Activated CD8-positive, alpha-beta T cell treated with anti-CD3 and anti-CD28 coated beads, Interleukin-2, amount 10 ng/mL, durations not matched to agents 7 days and 5 days (primary cell): ENCODE measurements around the gene MYO7B. TPM values are rescaled to one million over a fixed set of nuclear protein-coding genes. Genes with fewer than 3 reads are reported as not detected.

ENCODE experiments used
- ATAC-seq: fragments of 150-1000 bp; cut with Tn5 transposase; one replicate; pipeline ENCODE4 v1.10.0; 2021; ENCODE audit warnings: moderate library complexity
- CTCF ChIA-PET: fragments of 350-600 bp; sonication (Branson Sonifier 250); formaldehyde crosslinking; loops from one replicate; lab custom pipeline; 2021; ENCODE audit warnings: antibody characterized with exemption; lab: Charles Lee
- POLR2A ChIA-PET: fragments of 350-600 bp; sonication (Branson Sonifier 250); formaldehyde crosslinking; loops from one replicate; lab custom pipeline; 2021; ENCODE audit warnings: antibody characterized with exemption; lab: Charles Lee
- DNase-seq: peaks from one replicate; pipeline ENCODE4 v3.0.0-alpha.2; 2020
- H3K27ac Mint-ChIP-seq: one replicate; pipeline ENCODE4 v1.8.0; 2021; ENCODE audit warnings: mild to moderate bottlenecking, mixed read lengths
- H3K27me3 Mint-ChIP-seq: one replicate; pipeline ENCODE4 v1.8.0; 2021; ENCODE audit warnings: low read depth, mixed read lengths
- H3K36me3 Mint-ChIP-seq: one replicate; pipeline ENCODE4 v1.8.0; 2021; ENCODE audit warnings: low read depth, mixed read lengths
- H3K4me1 Mint-ChIP-seq: one replicate; pipeline ENCODE4 v1.8.0; 2021; ENCODE audit warnings: low read depth, mixed read lengths
- H3K4me3 Mint-ChIP-seq: one replicate; pipeline ENCODE4 v1.8.0; 2021; ENCODE audit warnings: mild to moderate bottlenecking, mixed read lengths
- H3K9me3 Mint-ChIP-seq: one replicate; pipeline ENCODE4 v1.8.0; 2022; ENCODE audit warnings: mixed read lengths; ENCODE audit not compliant: insufficient read depth
- total RNA-seq, 2 experiments: library from RNA; stranded (reverse); gene quantifications; one replicate each; pipeline ENCODE4 v1.2.3, GENCODE V29; 2021

Gene MYO7B
- total RNA-seq, 2 experiments from 2014 or later = 0.82 to 1.2 TPM

- ChIA-PET POLR2A (no interaction called here), CTCF (no interaction called here)
- Mint-ChIP-seq H3K36me3 (peaks cover 2% of the 10 kb centered on the region), H3K4me3 (no peak overlapping the region), H3K27ac (no peak overlapping the region), H3K27me3 (peaks cover 46% of the 10 kb centered on the region), H3K4me1 (peaks cover 6% of the 10 kb centered on the region), H3K9me3 (no peaks in the 10 kb centered on the region)
- DNase-seq (no peak), ATAC-seq (no peak)
These were observed 143.0 kb downstream of the MYO7B start for GRCh38 chr2:127678531-127678930.

DNA sequence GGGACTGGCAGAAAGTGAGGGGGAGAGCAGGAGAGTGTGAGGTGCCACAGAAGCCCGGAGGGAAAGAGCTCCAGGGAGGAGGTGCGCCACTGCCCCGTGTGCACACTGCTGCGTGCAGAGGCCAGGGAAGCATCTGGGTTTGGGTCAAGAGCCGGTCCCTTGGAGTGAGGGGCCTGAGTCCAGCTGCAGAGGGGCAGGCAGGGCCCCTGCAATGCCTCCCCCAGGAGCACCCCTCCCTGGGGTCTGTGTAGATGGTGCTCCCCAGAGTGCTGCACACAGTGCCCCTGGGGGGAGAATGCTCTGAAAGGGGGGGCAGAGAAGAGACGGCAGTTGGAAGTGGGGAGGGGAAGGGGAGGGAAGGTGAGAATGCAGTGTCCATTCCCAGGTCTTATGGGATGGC lies 143.5 kb downstream of the MYO7B start:
- H3K9me3 Mint-ChIP-seq = no peaks in the 10 kb centered on the region
- ChIA-PET CTCF (no interaction called here), POLR2A (no interaction called here)
- no peak for DNase-seq
- no peak for ATAC-seq
- peaks cover 2% of the 10 kb centered on the region for H3K36me3 Mint-ChIP-seq
- no peak overlapping the region for H3K4me3 Mint-ChIP-seq
- H3K4me1 Mint-ChIP-seq = peaks cover 6% of the 10 kb centered on the region
- peaks cover 41% of the 10 kb centered on the region for H3K27me3 Mint-ChIP-seq
- no peak overlapping the region for H3K27ac Mint-ChIP-seq

- ATAC-seq = no peak
- Mint-ChIP-seq H3K4me3 (no peak overlapping the region), H3K4me1 (peaks cover 2% of the 10 kb centered on the region), H3K27me3 (peaks cover 37% of the 10 kb centered on the region), H3K36me3 (no peaks in the 10 kb centered on the region), H3K9me3 (no peaks in the 10 kb centered on the region), H3K27ac (no peak overlapping the region)
- ChIA-PET POLR2A (no interaction called here), CTCF (interaction anchor here (2.0 kb wide), 1 partner anchor 88 kb away, joined by 6 read pairs; no protein-coding TSS in a partner anchor)
- no peak for DNase-seq
These were observed 144.3 kb downstream of the MYO7B start for GRCh38 chr2:127679680-127680361.

GRCh38 chr2:127680706-127681287 lies 145.3 kb downstream of the MYO7B start:
- ChIA-PET POLR2A (no interaction called here), CTCF (interaction anchor here (2.0 kb wide), 1 partner anchor 89 kb away, joined by 6 read pairs; no protein-coding TSS in a partner anchor)
- ATAC-seq = no peak
- Mint-ChIP-seq H3K36me3 (no peaks in the 10 kb centered on the region), H3K9me3 (no peaks in the 10 kb centered on the region), H3K27ac (no peak overlapping the region), H3K4me3 (no peak overlapping the region), H3K27me3 (peaks cover 32% of the 10 kb centered on the region), H3K4me1 (peaks cover 2% of the 10 kb centered on the region)
- DNase-seq = no peak

DNA sequence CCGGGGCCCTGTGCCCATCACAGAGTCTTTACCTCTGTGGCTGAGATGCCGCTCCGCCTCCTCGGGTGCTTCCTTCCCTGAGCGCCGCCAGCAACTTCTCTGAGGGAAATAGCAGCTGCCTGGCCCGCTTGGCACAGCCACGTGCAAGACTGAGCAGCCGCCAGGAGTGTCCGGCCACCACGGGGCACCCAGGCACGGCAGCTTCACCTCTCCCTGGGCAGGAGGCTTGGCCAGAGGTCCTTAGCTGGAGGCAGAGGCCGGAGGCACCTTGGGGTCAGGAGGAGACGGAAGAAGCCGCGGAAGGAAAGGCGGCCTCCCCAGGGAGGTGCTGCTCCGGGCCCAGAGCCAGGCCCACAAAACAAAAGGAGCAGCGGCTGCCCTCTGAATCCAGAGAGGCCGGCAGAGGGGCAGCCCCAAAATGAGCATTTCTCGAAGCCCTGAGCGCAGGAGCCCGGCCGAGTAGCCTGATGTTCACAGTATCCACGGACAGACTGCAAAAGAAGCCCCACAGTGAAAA lies 145.9 kb downstream of the MYO7B start:
- no peak for ATAC-seq
- H3K4me1 Mint-ChIP-seq = peaks cover 2% of the 10 kb centered on the region
- H3K9me3 Mint-ChIP-seq = no peaks in the 10 kb centered on the region
- DNase-seq = no peak
- CTCF ChIA-PET = interaction anchor here (2.0 kb wide), 1 partner anchor 90 kb away, joined by 6 read pairs; no protein-coding TSS in a partner anchor
- no peaks in the 10 kb centered on the region for H3K36me3 Mint-ChIP-seq
- H3K27me3 Mint-ChIP-seq = peaks cover 29% of the 10 kb centered on the region
- POLR2A ChIA-PET = interaction anchor here (0.6 kb wide), 1 partner anchor 13 kb away, joined by 3 read pairs; no protein-coding TSS in a partner anchor
- H3K27ac Mint-ChIP-seq = no peak overlapping the region
- no peak overlapping the region for H3K4me3 Mint-ChIP-seq

GRCh38 chr2:127681976-127682857 lies 146.7 kb downstream of the MYO7B start:
- DNase-seq (no peak), ATAC-seq (no peak)
- Mint-ChIP-seq H3K27me3 (peaks cover 25% of the 10 kb centered on the region), H3K9me3 (no peaks in the 10 kb centered on the region), H3K4me1 (peaks cover 2% of the 10 kb centered on the region), H3K27ac (no peak overlapping the region), H3K4me3 (no peak overlapping the region), H3K36me3 (no peaks in the 10 kb centered on the region)
- ChIA-PET POLR2A (interaction anchor here (0.6 kb wide), 1 partner anchor 12 kb away, joined by 3 read pairs; no protein-coding TSS in a partner anchor), CTCF (interaction anchor here (0.6 kb wide), 1 partner anchor 84 kb away, joined by 3 read pairs; no protein-coding TSS in a partner anchor)

- peaks cover 18% of the 10 kb centered on the region for H3K27me3 Mint-ChIP-seq
- no peaks in the 10 kb centered on the region for H3K36me3 Mint-ChIP-seq
- ATAC-seq = no peak
- H3K27ac Mint-ChIP-seq = no peak overlapping the region
- ChIA-PET CTCF (interaction anchor here (0.6 kb wide), 1 partner anchor 83 kb away, joined by 3 read pairs; no protein-coding TSS in a partner anchor), POLR2A (no interaction called here)
- H3K4me3 Mint-ChIP-seq = no peak overlapping the region
- H3K9me3 Mint-ChIP-seq = no peaks in the 10 kb centered on the region
- no peak for DNase-seq
- H3K4me1 Mint-ChIP-seq = peaks cover 2% of the 10 kb centered on the region
These were observed 147.6 kb downstream of the MYO7B start for GRCh38 chr2:127683056-127683455.

- no peak overlapping the region for H3K4me3 Mint-ChIP-seq
- ChIA-PET CTCF (no interaction called here), POLR2A (no interaction called here)
- DNase-seq = no peak
- no peak for ATAC-seq
- peaks cover 15% of the 10 kb centered on the region for H3K27me3 Mint-ChIP-seq
- peaks cover 7% of the 10 kb centered on the region for H3K9me3 Mint-ChIP-seq
- peaks cover 1% of the 10 kb centered on the region for H3K36me3 Mint-ChIP-seq
- peaks cover 2% of the 10 kb centered on the region for H3K4me1 Mint-ChIP-seq
- H3K27ac Mint-ChIP-seq = no peak overlapping the region
These were observed 148.3 kb downstream of the MYO7B start for GRCh38 chr2:127683757-127684156.

- H3K27me3 Mint-ChIP-seq = peaks cover 15% of the 10 kb centered on the region
- ATAC-seq = no peak
- H3K4me1 Mint-ChIP-seq = peaks cover 2% of the 10 kb centered on the region
- ChIA-PET CTCF (no interaction called here), POLR2A (no interaction called here)
- no peak overlapping the region for H3K27ac Mint-ChIP-seq
- peaks cover 5% of the 10 kb centered on the region for H3K36me3 Mint-ChIP-seq
- peaks cover 10% of the 10 kb centered on the region for H3K9me3 Mint-ChIP-seq
- no peak for DNase-seq
- H3K4me3 Mint-ChIP-seq = no peak overlapping the region
These were observed 150.1 kb downstream of the MYO7B start for GRCh38 chr2:127685410-127686080.
